ENCODE results near the gene DNAJC28. TPM values are rescaled to one million over a fixed set of nuclear protein-coding genes. Genes with fewer than 3 reads are reported as not detected.

DNAJC28 gene
- total and polyA plus RNA-seq, 4 donors: 0.74 to 1.6 (median 1.3) TPM

DNA sequence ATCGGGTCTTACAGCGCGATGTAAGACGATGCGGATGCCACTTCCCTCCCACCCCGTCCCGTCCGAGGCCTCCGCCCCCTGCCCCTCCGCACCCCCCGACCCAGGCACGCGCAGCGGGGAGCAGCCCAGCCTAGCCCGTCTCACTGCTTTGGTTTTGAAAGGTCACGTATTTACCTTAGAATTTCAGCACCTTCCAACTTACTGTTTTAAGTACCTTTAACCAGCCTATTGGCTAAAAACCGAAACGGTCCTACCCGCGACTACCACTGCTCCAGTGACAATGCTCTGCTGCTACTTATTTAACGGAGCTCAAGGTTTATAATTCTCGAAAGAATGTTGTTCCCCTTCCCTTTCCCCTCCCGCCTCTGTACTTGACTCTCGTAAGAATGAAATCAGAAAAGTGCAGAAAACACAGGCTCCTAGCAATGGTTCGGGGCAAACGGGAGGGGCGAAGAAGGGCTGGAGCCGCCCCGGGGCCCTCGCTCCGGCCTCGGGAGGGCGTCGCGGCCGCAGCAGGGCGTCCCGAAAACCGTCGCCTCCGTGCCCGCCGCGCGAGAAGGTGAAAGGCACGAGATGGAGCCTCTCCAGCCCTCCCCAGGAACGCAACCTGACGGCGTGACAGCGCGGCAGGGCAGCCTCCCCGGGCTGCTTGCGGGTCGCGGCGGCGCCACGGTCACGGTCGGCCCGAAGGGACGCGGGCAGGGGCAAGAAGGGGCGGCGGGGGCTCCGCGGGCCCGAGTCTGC, 12.4 kb downstream of the DNAJC28 start:
- H3K27me3 ChIP-seq (ENCODE audit: control insufficient read depth in 3 of 3, insufficient read depth in 3 of 3, low read length in 2 of 3): no peaks in the 10 kb centered on the region
- peak overlapping the region; percentile 88 to 92 for H3K9ac ChIP-seq (ENCODE audit: insufficient read depth in 1 of 2, low read length in 2 of 2)
- 0 to 1% methylated on average over 61 to 68 of the region's 68 CpGs for WGBS, 2 donors
- DNase-seq: peak; percentile 36 to 63 (median 44)
- peak overlapping the region; percentile 96 for H3K4me3 ChIP-seq
- H3K9me3 ChIP-seq (ENCODE audit: control insufficient read depth in 4 of 4, insufficient read depth in 3 of 4, low read length in 3 of 4): no peaks in the 10 kb centered on the region
- H3K36me3 ChIP-seq (ENCODE audit: control insufficient read depth in 4 of 4, insufficient read depth in 4 of 4, low read length in 4 of 4): peaks cover 0 to under 1% (median 0%) of the 10 kb centered on the region in 4 donors
- peak; percentile 3 for ATAC-seq (ENCODE audit: insufficient read depth, low FRiP score)
- peaks cover 0 to 7% (median 3%) of the 10 kb centered on the region in 5 donors for H3K4me1 ChIP-seq (ENCODE audit: control insufficient read depth in 5 of 5, insufficient read depth in 5 of 5, low read length in 5 of 5)
- TF ChIP-seq, protein P1, sequence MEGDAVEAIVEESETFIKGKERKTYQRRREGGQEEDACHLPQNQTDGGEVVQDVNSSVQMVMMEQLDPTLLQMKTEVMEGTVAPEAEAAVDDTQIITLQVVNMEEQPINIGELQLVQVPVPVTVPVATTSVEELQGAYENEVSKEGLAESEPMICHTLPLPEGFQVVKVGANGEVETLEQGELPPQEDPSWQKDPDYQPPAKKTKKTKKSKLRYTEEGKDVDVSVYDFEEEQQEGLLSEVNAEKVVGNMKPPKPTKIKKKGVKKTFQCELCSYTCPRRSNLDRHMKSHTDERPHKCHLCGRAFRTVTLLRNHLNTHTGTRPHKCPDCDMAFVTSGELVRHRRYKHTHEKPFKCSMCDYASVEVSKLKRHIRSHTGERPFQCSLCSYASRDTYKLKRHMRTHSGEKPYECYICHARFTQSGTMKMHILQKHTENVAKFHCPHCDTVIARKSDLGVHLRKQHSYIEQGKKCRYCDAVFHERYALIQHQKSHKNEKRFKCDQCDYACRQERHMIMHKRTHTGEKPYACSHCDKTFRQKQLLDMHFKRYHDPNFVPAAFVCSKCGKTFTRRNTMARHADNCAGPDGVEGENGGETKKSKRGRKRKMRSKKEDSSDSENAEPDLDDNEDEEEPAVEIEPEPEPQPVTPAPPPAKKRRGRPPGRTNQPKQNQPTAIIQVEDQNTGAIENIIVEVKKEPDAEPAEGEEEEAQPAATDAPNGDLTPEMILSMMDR (IDR thresholded peaks at IDR 0.05; ENCODE audit: control extremely low read depth, extremely low read depth): no peak
- peak overlapping the region; percentile 87 to 100 for H3K27ac ChIP-seq (ENCODE audit: low read depth in 1 of 2, low read length in 1 of 2)

DNA sequence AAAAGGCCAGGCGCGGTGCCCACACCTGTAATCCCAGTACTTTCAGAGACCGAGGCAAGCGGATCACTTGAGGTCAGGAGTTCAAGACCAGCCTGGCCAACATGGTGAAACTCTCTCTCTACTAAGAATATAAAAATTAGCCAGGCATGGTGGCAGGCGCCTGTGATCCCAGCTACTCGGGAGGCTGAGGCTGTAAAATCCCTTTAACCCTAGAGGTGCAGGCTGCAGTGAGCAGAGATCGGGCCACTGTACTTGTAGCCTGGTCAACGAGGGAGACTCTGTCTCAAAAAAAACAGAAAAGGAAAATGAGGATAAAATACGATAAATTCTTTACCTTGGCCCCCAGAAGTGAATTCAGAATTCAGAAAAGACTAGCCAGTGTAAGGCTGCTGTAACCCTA, 13.3 kb downstream of the DNAJC28 start:
- no peak for DNase-seq

DNA sequence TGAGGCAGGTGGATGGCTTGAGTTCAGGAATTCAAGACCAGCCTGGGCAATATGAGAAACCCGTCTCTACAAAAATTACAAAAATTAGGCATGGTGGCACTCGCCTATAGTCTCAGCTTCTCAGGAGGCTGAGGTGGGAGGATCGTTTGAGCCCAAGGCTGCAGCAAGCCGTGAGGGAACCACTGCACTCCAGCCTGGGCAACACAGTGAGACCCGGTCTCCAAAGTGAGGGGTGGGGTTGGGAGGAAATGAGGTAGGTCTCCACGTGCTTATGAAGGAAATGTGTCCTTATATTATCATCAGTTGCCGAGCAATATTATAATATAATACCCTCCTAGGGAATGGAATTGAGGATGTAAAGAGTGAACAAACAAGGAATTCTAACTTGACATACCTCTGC, 14.4 kb downstream of the DNAJC28 start:
- ATAC-seq (ENCODE audit: insufficient read depth, low FRiP score): no peak
- Histone ChIP-seq H3K27me3 (ENCODE audit: control insufficient read depth in 3 of 3, insufficient read depth in 3 of 3, low read length in 2 of 3) (no peaks in the 10 kb centered on the region), H3K4me1 (ENCODE audit: control insufficient read depth in 5 of 5, insufficient read depth in 5 of 5, low read length in 5 of 5) (peaks cover 0 to 7% (median 3%) of the 10 kb centered on the region in 5 donors), H3K9ac (ENCODE audit: insufficient read depth in 1 of 2, low read length in 2 of 2) (no peak overlapping the region), H3K27ac (ENCODE audit: low read depth in 1 of 2, low read length in 1 of 2) (no peak overlapping the region), H3K36me3 (ENCODE audit: control insufficient read depth in 4 of 4, insufficient read depth in 4 of 4, low read length in 4 of 4) (peaks cover 0 to 2% (median 0%) of the 10 kb centered on the region in 4 donors), H3K4me3 (no peak overlapping the region), H3K9me3 (ENCODE audit: control insufficient read depth in 4 of 4, insufficient read depth in 3 of 4, low read length in 3 of 4) (no peaks in the 10 kb centered on the region)
- TF ChIP-seq, protein P1 (IDR thresholded peaks at IDR 0.05; ENCODE audit: control extremely low read depth, extremely low read depth): no peak
- DNase-seq: no peak
- 87% methylated on average over 7 of the region's 7 CpGs for WGBS, 2 donors

More for the DNA sequence above, 13.3 kb downstream of the DNAJC28 start:
- Histone ChIP-seq H3K9me3 (ENCODE audit: control insufficient read depth in 4 of 4, insufficient read depth in 3 of 4, low read length in 3 of 4) (no peaks in the 10 kb centered on the region), H3K9ac (ENCODE audit: insufficient read depth in 1 of 2, low read length in 2 of 2) (peak overlapping the region; percentile 88 to 92), H3K27ac (ENCODE audit: low read depth in 1 of 2, low read length in 1 of 2) (no peak overlapping the region), H3K36me3 (ENCODE audit: control insufficient read depth in 4 of 4, insufficient read depth in 4 of 4, low read length in 4 of 4) (peaks cover 0 to 2% (median 0%) of the 10 kb centered on the region in 4 donors), H3K4me3 (peak overlapping the region; percentile 17), H3K4me1 (ENCODE audit: control insufficient read depth in 5 of 5, insufficient read depth in 5 of 5, low read length in 5 of 5) (peaks cover 0 to 7% (median 3%) of the 10 kb centered on the region in 5 donors), H3K27me3 (ENCODE audit: control insufficient read depth in 3 of 3, insufficient read depth in 3 of 3, low read length in 2 of 3) (no peaks in the 10 kb centered on the region)
- TF ChIP-seq, protein P1 (IDR thresholded peaks at IDR 0.05; ENCODE audit: control extremely low read depth, extremely low read depth): no peak
- no peak for ATAC-seq (ENCODE audit: insufficient read depth, low FRiP score)
- WGBS, 2 donors: 66 to 71% methylated on average over 9 of the region's 9 CpGs
